ENCODE results near the gene ACIN1.

ACIN1 gene

DNA sequence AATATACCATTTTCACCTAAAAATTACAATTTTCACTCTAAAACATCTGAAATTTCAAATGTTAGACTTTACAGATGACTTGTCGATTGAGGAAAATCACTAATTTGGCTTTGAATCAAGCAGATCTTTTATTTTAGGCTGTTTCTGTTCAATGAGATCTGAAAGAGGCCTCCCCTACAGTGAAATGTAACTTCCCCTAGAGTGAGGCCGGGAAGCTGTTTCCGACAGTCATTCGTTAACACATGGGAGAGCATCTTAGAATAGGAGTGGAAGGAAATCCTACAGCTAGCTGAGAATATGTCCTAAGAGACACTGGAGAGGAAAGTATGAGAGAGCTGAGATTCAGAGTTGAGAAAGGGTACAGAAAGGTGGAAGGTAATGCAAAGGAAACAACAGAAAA, 79.3 kb downstream of the ACIN1 start:
- TF ChIP-seq, protein P1, sequence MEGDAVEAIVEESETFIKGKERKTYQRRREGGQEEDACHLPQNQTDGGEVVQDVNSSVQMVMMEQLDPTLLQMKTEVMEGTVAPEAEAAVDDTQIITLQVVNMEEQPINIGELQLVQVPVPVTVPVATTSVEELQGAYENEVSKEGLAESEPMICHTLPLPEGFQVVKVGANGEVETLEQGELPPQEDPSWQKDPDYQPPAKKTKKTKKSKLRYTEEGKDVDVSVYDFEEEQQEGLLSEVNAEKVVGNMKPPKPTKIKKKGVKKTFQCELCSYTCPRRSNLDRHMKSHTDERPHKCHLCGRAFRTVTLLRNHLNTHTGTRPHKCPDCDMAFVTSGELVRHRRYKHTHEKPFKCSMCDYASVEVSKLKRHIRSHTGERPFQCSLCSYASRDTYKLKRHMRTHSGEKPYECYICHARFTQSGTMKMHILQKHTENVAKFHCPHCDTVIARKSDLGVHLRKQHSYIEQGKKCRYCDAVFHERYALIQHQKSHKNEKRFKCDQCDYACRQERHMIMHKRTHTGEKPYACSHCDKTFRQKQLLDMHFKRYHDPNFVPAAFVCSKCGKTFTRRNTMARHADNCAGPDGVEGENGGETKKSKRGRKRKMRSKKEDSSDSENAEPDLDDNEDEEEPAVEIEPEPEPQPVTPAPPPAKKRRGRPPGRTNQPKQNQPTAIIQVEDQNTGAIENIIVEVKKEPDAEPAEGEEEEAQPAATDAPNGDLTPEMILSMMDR (IDR thresholded peaks at IDR 0.05): no peak

DNA sequence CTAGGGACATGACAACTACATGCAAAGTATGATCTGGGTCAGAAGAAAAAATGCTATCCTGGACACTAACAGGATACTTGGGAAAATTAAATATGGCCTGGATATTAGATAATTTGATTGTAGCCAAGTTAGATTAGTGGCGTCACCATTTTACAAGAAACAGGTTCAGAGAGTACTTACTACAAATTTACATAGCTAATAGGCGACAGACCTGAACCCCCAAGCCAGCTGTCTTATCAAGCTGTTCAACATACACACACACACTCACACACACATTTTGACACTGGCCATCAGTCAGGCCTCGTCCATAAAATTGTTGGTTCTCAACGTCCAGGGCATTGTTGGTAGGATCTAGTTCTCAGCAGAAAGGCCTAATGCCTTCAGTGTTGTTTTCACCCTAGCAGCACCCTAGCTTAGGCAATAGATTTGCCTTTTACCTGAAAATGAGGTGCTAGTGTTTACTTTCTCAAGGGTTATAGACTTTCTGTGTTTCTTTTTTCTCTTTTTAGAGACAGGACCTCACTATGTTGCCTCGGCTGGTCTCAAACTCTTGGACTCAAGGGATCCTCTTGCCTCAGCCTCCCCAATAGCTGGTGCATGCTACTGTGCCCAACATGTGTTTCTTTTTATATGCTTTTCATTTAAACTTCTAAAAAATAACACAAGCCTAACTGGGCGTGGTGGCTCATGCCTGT, 81.7 kb downstream of the ACIN1 start:
- TF ChIP-seq, protein P1 (IDR thresholded peaks at IDR 0.05): no peak

DNA sequence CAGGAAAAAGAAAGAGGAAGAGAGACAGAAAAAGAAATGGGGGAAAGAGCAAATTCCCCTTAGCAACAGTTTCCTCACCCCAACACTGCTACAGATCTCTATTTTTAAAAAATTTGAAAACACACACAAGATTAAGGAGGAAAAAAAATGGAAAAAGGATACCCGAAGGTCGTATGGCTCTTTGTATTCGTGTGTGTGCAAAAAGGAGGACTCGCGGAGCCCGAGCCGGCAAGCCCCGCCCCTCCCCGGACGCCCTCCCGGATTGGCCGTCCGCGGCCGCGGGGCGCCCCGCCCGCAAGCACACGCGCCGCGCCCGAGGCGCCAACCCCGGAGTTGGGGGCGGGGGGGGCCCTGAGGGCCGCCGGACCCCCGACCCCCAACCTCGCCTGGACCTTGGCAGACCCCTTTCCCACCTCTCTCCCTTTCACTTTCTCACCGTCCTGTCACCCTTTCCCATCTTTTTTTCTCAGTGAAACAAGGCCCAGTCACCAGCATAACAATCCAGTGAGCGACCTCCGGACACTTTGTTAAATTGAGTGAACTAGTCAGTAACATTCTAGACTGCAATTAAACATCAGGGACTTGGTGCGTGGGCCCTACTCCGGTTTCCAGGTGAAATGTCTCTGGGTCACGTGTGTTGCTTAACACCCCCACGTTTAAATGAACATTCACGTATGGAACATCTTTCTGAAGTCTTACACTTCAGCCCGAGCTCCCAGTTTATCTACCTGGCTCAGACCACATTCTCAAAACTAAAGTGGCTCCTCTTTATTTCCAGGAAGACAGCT, 84.8 kb downstream of the ACIN1 start, which contains the start of gene C14orf93:
TSS of gene C14orf93 (minus strand) at position 205 of the 788 bp plus-strand sequence. CDS start 11,120 bp downstream, outside the sequence.
- TF ChIP-seq, protein P1 (IDR thresholded peaks at IDR 0.05): no peak

DNA sequence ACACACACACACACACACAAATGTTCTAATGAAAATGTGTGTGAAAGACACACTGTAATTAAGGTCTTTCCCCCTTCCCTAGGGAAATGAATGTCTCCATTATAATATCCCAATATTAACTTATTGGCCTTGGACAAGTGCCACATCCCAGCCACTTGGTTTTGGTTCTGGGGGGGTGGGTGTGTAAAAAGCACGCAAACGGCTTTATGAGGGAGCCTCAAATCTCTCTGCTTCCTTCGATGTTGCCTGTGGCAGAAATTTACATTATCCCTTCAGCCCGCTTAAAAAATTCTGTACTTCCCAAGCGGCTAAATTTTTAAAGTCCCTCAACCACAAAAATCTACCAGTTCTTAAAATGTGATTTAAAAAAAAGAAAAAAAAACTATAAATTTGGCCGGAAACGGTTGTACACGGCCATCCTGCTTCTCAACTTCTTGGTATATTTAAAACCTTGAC, 85.4 kb downstream of the ACIN1 start:
- TF ChIP-seq, protein P1 (IDR thresholded peaks at IDR 0.05): no peak

DNA sequence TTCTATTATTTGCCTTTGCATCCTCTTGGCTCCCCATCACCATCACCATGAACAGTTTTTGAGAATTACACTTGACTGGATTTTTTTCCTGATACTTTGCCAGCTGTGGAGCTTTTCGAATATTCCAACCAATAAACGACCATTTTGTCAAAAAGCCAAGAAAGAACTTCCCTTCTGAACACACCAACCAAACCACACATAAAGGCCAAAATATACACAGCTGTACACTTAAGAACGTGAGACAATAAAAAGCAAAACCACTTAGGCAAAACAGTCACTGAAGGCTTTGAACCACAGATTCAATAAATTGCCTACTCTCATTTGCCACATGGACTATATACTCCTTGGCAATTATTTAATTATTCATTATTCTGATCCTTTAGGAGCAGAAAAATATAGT, 86.1 kb downstream of the ACIN1 start:
- TF ChIP-seq, protein P1 (IDR thresholded peaks at IDR 0.05): no peak
